ENCODE measurements around the gene SLC29A3. TPM values are rescaled to one million over a fixed set of nuclear protein-coding genes. Genes with fewer than 3 reads are reported as not detected.
A peak's percentile ranks its signal among the peaks of the same experiment; 100 is the strongest.

SLC29A3 gene
- total RNA-seq: 5.3 and 6.0 TPM in 2 replicates
- long read RNA-seq, partial matches to known transcripts: 3 of 6 reads
- long read RNA-seq, other reads (novel, unspliced or antisense): 2 of 6 reads

DNA sequence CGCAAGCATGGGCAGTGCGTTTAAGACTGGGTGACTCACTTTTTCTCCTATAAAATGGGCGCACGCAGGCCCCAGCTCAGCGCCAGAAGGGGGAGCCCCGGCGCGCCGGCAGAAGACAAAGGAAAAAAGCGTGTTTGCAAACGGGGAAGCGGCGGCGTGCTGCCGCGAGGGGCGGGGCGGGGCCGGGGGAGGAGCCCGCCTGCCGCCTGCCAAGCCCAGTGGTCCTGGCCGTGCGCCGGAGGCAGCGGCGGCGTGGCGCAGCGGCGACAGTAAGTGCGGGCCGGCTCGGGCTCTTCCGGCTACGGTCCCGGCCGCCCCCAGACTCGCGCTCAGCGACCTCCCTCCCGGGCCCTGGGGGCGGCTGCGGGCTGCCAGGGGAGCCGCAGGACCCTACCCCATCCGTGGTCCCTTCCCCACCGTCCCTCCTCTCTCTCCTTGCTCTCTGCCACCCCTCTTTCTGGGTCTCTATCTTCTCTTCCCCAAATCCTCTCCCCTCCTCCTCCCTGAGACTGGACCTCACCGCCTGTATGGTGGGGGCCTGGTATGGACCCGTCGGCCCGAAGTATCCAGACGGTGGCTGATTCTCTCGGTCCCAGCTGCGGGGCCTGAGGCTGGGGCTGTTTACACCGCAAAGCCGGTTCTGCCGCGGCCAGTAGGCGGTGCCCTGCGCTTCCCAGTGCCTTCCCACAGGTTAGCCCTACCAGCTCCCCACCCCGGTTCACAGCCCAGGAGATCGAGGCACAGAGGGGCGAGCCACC, at the start of gene SLC29A3:
Gene SLC29A3 (plus strand): TSS at position 218 of the 758 bp plus-strand sequence. CDS start 51 bp downstream, at position 269.
- TF ChIP-seq, protein P1, sequence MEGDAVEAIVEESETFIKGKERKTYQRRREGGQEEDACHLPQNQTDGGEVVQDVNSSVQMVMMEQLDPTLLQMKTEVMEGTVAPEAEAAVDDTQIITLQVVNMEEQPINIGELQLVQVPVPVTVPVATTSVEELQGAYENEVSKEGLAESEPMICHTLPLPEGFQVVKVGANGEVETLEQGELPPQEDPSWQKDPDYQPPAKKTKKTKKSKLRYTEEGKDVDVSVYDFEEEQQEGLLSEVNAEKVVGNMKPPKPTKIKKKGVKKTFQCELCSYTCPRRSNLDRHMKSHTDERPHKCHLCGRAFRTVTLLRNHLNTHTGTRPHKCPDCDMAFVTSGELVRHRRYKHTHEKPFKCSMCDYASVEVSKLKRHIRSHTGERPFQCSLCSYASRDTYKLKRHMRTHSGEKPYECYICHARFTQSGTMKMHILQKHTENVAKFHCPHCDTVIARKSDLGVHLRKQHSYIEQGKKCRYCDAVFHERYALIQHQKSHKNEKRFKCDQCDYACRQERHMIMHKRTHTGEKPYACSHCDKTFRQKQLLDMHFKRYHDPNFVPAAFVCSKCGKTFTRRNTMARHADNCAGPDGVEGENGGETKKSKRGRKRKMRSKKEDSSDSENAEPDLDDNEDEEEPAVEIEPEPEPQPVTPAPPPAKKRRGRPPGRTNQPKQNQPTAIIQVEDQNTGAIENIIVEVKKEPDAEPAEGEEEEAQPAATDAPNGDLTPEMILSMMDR (conservative IDR thresholded peaks at IDR 0.05): peak; percentile 74
- H3K27ac Mint-ChIP-seq (ENCODE audit: unreplicated experiment): peak within 1 kb of the TSS; percentile 97
- peaks cover 25% of the 10 kb centered on the region for H3K4me1 Mint-ChIP-seq
- peak within 1 kb of the TSS; percentile 97 for H3K4me3 Mint-ChIP-seq
- H3K27me3 Mint-ChIP-seq (ENCODE audit: low read depth): peaks cover 3% of the 10 kb centered on the region
- peak; percentile 59 for DNase-seq (ENCODE audit: low read depth, low spot score)
- H3K9me3 Mint-ChIP-seq: no peaks in the 10 kb centered on the region
- peaks cover 2% of the 10 kb centered on the region for H3K36me3 Mint-ChIP-seq (ENCODE audit: low read depth)

DNA sequence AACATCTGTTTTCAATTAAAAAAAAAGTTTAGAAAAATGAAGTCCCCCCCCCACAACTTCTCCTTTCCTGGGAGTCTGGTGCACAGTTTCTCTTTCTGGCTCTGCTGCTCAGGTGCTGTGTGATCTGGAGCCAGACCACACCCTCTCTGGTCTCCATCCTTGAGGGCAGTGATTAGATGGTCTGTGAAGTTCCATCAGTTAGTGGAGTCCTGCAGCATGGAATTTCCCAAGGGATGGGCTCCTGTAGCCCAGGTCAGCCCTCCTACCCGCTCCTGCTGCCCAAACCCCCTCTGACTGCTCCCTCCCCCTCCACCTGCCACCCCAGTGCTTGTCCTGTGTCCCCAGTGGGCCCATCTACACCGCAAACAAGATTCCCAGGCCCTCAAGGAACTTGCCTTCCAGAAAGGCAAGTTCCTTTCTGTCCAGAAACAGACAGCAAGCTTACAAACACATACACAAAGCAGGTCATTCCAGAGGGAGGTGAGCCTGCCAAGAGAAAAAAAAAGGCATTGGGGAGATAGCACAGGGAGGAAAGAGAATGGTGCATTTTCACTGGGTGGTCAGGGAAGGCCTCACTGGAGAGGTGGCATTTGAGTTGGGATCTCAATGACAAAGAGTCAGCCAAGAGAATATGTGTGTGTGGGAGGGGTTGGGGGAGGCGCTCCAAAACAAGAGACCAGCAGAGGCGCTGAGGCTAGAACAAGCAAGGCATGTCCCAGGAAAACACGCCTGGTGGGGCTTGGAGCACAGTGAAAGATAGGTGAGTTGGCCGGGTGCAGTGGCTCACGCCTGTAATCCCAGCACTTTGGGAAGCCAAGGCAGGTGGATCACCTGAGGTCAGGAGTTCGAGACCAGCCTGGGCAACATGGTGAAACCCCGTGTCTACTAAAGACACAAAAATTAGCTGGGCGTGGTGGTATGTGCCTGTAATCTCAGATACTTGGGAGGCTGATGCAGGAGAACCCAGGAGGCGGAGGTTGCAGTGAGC, 49.5 kb upstream of the SLC29A3 start:
- H3K9me3 Mint-ChIP-seq: no peaks in the 10 kb centered on the region
- H3K36me3 Mint-ChIP-seq (ENCODE audit: low read depth): no peaks in the 10 kb centered on the region
- peaks cover under 1% of the 10 kb centered on the region for H3K27me3 Mint-ChIP-seq (ENCODE audit: low read depth)
- TF ChIP-seq, protein P1 (conservative IDR thresholded peaks at IDR 0.05): no peak
- H3K4me3 Mint-ChIP-seq: no peak overlapping the region
- peaks cover 13% of the 10 kb centered on the region for H3K4me1 Mint-ChIP-seq
- H3K27ac Mint-ChIP-seq (ENCODE audit: unreplicated experiment): no peak overlapping the region
- no peak for DNase-seq (ENCODE audit: low read depth, low spot score)

DNA sequence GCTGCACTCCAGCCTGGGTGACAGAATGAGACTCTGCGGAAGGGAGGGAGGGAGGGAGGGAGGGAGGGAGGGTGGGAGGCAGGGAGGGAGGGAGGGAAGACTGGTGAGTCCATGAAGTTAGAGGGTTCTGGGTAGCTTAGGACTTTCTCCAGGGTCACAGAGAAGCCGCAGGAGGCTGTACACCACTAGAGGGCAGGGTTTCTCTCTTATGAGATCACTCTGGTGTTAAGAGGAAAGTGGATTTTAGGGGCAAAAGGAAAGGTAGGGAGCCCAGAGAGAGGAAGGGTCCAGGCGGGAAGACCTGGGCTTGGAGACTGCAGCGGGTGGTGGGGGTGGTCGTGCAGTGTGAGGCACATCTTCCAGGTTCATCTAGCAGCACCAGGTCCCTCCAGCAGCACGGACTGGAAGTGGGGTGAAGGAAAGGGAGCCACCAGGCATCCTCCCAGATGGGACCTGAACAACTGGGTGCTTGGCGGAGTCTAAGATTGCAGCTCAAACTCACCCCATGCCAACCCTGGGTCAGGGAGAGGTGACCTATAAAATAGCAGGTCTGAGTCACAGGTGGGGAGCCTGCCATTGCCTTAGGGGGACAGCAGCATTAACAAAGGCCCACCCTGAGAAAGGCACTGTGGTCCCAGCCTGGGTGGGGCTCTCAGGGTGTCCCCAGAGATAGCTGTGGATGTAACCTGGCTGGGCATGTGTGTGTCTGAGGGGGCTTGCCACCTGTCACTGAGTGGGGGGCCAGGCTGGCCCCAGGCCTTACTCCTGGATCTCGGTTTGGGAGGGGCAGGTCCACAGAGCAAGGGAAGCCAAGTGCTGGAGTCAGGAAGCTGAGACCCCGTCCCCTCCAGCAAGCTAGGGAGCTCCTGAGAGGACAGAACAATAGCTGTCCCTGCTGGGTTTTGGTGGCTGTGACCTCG, 48.5 kb upstream of the SLC29A3 start:
- Mint-ChIP-seq H3K4me3 (no peak overlapping the region), H3K36me3 (ENCODE audit: low read depth) (no peaks in the 10 kb centered on the region), H3K27ac (ENCODE audit: unreplicated experiment) (no peak overlapping the region), H3K27me3 (ENCODE audit: low read depth) (no peaks in the 10 kb centered on the region), H3K9me3 (no peaks in the 10 kb centered on the region), H3K4me1 (peaks cover 13% of the 10 kb centered on the region)
- TF ChIP-seq, protein P1 (conservative IDR thresholded peaks at IDR 0.05): peak; percentile 67
- peak; percentile 65 for DNase-seq (ENCODE audit: low read depth, low spot score)

DNA sequence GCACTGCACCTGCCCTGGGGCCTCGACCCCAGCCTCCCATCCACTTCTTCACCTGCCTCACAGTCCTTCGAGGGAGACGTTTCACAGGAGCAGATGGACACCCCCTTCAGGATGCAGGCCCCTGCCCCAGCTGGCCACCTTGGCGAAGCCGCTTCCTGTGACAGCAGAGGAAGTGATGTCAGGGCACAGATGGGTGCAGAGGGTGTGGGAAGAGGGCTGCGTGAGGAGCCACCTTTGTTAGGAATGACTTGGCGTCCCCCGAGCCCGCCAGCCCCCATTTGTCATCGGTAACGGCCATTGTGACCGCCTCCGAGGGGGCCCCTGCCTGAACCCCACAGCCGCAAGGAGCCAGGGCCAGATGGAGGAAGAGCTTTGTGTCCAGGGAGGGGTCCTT, 47.4 kb upstream of the SLC29A3 start:
- Mint-ChIP-seq H3K4me3 (no peak overlapping the region), H3K4me1 (peaks cover 13% of the 10 kb centered on the region), H3K27ac (ENCODE audit: unreplicated experiment) (no peak overlapping the region), H3K9me3 (no peaks in the 10 kb centered on the region), H3K36me3 (ENCODE audit: low read depth) (no peaks in the 10 kb centered on the region), H3K27me3 (ENCODE audit: low read depth) (no peaks in the 10 kb centered on the region)
- TF ChIP-seq, protein P1 (conservative IDR thresholded peaks at IDR 0.05): no peak
- no peak for DNase-seq (ENCODE audit: low read depth, low spot score)

All from neural crest cell (in vitro differentiated cells).